Stimulated activated CD4-positive, alpha-beta T cell treated with anti-CD3 and anti-CD28 coated beads, Interleukin-1b, Interleukin-23, amount 100 ng/mL, for 4 hours (primary cell): ENCODE results near the gene DGCR6L.
"Not testable (repeated sequence)": the region's sequence is repeated elsewhere in the genome, so short reads cannot be mapped to it uniquely, and the experiment has no call there.

Source experiments
- DNase-seq, 2 donors: peaks; one replicate each; pipeline ENCODE4 v3.0.0-alpha.2; 2020; ENCODE audit warnings: low read depth in 2 of 2

The DGCR6L gene

DNA sequence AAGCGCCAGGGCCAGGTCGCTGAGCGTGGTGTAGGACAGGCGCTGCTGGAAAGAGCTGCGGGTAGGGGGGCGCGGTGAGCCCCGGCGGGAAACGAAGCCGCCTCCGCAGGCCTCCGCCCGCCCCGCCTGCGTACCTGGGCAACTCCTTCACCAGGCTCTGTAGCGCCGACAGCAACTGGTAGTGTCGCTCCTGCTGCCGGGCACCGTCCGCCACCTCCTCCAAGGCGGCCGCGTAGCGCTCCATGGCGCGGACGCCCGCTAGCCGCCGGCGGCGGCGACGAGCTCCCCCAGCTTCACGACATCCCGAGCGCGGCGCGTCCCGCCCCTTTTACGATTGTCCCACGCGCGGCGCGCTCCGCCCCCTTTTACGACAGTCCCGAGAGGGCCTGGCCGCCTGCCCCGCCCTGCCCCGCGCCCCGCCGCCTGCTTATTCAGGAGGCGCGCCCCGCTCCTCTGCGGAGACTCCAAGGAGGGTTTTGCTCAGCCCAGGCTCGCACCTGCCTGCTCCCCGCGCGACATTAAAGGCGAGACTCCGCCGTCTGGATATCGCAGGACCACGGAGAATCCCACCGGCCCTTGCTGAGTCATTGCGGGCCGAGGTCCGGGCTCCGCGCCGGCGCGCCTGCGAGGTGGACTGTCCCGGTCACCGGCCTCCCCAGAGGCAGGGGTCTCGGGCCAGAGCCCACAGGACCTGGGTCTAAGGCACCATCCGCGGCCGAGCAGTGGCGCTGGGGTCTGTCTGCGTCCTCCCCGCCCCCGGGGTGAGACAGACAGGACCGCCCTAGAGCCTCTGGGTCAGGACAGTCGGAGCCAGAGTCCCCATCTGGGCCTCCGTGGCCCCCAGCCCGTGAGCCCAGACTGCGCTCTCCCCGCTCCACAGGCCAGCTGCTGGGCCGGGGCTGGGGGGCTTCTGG is at the start of gene DGCR6L:
TSS of gene DGCR6L (minus strand) at position 316 of the 914 bp plus-strand sequence. CDS start at position 244, 72 bp downstream.
- peak; percentile 95 to 98 for DNase-seq

DNA sequence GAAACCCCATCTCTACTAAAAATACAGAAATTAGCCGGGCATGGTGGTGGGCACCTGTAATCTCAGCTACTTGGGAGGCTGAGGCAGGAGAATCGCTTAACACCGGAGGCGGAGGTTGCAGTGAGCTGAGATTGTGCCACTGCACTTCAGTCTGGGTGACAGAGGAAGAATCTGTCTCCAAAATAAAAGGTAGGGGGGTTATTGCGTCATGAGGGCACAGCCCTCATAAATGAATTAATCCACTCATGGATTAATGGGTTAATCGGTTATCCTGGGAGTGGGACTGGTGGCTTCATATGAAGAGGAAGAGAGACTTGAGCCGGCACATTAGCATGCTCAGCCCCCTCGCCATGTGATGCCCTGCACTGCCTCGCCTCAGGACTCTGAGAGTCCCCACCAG is 49.0 kb upstream of the DGCR6L start:
- not testable (repeated sequence) for DNase-seq

DNA sequence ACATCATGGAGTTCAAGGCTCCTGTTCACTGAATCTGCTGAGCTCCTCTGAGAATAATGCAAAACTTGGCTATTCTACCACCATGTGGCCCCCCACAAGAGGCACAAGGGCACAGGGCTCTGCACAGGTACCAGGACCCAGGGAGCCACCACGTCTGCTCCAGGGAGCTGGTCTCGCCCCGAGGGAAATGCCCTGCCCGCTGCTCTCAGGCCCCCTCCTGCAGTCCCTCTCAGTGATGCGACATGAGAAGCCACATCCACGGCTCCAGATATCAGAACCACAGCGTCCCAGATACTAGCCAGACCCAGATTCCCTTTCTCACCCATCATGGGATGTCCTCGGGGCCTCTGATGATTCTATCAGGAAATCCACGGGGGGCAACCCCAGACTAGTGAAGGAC is 47.0 kb upstream of the DGCR6L start:
- not testable (repeated sequence) for DNase-seq

DNA sequence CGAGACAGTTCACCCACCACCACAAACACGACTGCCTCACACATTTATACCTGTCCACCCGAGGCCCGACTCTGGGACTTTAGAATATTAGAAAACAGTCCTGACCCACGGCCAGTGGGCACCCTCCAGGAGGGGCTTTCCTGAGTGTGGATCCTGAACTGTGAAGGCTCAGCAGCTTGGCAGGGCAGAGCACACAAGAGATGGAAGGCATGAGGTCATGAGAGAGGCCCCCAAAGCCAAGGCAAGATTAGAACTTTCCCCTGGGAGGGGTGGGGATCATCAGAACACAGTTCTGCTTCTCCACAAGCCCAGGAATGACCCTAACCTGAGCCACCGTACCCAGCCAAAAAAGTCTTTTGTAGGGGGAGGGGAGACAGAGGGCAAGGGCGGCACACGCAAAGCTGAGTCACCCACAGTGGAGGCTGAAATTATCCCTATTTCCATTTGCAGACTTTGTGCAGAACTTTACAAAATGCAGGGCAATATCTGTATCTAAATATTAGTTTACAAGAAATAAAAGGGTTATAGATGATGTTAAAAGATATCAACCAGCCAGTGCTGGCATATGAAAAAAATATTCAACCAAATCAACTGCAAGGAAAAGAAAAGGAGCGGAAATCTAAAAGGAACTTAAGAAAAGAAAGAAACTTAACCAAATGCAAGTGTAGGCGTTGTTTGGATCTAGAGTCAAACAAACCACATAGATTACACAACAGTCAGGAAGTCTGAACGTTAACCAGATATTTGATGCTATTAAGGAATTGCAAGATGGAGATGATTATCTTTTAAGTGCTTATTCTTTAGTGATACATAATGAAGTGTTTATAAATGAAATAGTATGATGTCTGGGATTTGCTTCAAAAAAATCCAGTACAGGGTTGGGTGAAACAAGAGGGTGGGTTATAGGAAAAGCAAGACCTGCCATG is 44.7 kb upstream of the DGCR6L start:
- not testable (repeated sequence) for DNase-seq

DNA sequence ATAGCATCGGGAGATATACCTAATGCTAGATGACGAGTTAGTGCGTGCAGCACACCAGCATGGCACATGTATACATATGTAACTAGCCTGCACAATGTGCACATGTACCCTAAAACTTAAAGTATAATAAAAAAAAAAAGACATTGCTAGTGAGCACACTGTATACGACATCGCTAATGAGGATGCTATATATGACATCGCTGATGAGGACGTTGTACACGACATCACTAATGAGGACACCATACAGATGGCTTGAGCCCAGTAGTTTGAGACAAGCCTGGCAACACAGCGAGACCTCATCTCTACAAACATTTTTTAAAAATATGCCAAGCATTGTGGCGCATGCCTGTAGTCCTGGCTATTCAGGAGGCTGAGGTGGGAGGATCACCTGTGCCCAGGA is 42.5 kb upstream of the DGCR6L start:
- DNase-seq = not testable (repeated sequence)

DNA sequence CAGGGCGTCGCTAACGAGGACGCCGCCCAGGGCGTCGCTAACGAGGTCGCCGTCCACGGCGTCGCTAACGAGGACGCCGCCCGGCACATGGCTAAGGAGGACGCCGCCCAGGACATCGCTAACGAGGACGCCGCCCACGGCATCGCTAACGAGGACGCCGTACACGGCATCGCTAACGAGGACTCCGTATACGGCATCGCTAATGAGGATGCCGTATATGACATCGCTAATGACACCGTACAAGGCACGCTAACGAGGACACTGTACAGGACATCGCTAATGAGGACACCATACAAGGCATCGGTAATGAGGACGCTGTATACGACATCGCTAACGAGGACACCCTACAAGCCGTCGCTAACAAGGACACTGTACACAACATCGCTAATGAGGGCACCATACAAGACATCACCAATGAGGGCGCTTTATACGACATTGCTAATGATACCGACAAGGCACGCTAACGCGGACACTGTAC is 41.9 kb upstream of the DGCR6L start:
- DNase-seq = not testable (repeated sequence)

DNA sequence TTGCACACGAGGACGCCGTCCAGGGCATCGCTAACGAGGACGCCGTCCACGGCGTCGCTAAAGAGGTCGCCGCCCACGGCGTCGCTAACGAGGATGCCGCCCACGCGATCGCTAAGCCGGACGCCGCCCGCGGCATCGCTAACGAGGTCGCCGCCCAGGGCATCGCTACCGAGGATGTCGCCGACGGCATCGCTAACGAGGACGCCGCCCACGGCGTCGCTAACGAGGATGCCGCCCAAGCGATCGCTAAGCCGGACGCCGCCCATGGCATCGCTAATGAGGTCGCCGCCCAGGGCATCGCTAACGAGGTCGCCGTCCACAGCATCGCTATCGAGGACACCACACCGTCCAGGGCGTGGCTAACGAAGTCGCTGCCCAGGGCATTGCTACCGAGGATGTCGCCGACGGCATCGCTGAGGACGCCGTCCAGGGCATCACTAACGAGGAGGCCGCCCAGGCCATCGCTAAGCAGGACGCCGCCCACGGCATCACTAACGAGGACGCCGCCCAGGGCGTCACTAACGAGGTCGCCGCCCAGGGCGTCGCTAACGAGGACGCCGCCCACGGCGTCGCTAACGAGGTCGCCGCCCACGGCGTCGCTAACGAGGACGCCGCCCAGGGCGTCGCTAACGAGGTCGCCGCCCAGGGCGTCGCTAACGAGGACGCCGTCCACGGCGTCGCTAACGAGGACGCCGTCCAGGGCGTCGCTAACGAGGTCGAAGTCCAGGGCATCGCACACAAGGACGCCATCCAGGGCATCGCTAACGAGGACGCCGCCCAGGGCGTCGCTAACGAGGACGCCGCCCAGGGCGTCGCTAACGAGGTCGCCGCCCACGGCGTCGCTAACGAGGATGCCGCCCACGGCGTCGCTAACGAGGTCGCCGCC is 41.2 kb upstream of the DGCR6L start:
- DNase-seq = not testable (repeated sequence)

DNA sequence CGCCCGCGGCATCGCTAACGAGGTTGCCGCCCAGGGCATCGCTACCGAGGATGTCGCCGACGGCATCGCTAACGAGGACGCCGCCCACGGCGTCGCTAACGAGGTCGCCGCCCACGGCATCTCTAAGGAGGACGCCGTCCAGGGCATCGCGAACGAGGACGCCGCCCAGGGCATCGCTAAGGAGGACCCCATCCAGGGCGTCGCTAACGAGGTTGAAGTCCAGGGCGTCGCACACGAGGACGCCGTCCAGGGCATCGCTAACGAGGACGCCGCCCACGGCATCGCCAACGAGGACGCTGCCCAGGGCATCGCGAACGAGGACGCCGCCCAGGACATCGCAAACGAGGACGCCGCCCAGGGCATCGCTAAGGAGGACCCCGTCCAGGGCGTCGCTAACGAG is 40.4 kb upstream of the DGCR6L start:
- DNase-seq = not testable (repeated sequence)

DNA sequence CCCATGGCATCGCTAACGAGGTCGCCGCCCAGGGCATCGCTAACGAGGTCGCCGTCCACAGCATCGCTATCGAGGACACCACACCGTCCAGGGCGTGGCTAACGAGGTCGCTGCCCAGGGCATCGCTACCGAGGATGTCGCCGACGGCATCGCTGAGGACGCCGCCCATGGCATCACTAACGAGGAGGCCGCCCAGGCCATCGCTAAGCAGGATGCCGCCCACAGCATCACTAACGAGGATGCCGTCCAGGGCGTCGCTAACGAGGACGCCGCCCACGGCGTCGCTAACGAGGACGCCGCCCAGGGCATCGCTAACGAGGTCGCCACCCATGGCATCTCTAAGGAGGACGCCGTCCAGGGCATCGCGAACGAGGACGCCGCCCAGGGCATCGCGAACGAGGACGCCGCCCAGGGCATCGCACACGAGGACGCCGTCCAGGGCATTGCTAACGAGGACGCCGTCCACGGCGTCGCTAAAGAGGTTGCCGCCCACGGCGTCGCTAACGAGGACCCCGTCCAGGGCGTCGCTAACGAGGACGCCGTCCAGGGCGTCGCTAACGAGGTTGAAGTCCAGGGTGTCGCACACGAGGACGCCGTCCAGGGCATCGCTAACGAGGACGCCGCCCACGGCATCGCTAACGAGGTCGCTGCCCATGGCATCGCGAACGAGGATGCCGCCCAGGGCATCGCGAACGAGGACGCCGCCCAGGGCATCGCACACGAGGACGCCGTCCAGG is 38.8 kb upstream of the DGCR6L start:
- not testable (repeated sequence) for DNase-seq

DNA sequence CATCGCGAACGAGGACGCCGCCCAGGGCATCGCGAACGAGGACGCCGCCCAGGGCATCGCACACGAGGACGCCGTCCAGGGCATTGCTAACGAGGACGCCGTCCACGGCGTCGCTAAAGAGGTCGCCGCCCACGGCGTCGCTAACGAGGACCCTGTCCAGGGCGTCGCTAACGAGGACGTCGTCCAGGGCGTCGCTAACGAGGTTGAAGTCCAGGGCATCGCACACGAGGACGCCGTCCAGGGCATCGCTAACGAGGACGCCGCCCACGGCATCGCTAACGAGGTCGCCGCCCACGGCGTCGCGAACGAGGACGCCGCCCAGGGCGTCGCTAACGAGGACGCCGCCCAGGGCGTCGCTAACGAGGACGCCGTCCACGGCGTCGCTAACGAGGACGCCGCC is 38.1 kb upstream of the DGCR6L start:
- not testable (repeated sequence) for DNase-seq

DNA sequence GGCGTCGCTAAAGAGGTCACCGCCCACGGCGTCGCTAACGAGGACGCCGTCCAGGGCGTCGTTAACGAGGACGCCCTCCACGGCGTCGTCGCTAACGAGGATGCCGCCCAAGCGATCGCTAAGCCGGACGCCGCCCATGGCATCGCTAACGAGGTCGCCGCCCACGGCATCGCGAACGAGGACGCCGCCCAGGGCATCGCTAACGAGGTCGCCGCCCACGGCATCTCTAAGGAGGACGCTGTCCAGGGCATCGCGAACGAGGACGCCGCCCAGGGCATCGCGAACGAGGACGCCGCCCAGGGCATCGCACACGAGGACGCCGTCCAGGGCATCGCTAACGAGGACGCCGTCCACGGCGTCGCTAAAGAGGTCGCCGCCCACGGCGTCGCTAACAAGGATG is 37.0 kb upstream of the DGCR6L start:
- not testable (repeated sequence) for DNase-seq

DNA sequence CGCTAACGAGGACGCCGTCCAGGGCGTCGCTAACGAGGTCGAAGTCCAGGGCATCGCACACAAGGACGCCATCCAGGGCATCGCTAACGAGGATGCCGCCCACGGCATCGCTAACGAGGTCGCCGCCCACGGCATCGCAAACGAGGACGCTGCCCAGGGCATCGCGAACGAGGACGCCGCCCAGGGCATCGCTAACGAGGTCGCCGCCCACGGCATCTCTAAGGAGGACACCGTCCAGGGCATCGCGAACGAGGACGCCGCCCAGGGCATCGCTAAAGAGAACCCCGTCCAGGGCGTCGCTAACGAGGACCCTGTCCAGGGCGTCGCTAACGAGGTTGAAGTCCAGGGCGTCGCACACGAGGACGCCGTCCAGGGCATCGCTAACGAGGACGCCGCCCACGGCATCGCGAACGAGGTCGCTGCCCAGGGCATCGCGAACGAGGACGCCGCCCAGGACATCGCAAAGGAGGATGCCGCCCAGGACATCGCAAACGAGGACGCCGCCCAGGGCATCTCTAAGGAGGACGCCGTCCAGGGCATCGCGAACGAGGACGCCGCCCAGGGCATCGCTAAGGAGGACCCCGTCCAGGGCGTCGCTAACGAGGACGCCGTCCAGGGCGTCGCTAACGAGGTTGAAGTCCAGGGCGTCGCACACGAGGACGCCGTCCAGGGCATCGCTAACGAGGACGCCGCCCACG is 36.2 kb upstream of the DGCR6L start:
- not testable (repeated sequence) for DNase-seq

DNA sequence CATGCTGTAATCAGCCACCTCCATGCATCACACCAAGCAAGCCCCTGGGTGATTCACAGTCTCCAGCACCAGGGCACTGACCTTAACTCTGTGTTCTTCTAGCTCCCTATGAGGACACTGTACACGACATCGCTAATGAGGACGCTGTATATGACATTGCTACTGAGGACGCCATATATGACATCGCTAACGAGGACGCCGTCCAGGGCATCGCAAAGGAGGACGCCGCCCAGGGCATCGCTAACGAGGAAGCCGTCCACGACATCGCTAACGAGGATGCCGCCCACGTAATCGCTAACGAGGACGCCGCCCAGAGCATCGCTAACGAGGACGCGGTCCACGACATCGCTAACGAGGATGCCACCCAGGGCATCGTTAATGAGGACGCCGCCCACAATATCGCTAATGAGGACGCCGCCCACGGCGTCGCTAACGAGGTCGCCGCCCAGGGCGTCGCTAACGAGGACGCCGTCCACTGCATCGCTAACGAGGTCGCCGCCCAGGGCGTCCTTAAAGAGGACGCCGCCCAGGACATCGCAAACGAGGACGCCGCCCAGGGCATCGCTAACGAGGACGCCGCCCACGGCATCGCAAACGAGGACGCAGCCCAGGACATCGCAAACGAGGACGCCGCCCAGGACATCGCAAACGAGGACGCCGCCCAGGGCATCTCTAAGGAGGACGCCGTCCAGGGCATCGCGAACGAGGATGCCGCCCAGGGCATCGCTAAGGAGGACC is 34.5 kb upstream of the DGCR6L start:
- no peak for DNase-seq

DNA sequence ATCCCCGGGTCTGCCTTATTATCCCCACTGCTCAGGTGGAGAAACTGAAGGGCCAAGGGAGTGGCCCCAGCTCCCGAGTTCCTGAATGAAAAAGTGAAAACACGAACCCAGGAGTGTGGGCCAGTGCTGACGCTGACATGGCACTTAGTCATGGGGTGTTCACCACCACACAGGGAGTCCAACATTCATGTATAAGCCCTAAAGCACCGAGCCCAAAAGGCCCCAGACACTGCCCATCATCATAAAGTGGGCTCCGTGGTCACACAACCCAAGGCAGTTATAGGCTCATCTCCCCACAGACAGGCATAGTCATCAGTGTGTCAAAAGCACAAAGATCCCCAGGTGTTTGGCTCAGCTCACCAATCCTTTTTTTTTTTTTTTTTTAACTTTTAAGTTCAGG is 32.7 kb upstream of the DGCR6L start:
- not testable (repeated sequence) for DNase-seq

DNA sequence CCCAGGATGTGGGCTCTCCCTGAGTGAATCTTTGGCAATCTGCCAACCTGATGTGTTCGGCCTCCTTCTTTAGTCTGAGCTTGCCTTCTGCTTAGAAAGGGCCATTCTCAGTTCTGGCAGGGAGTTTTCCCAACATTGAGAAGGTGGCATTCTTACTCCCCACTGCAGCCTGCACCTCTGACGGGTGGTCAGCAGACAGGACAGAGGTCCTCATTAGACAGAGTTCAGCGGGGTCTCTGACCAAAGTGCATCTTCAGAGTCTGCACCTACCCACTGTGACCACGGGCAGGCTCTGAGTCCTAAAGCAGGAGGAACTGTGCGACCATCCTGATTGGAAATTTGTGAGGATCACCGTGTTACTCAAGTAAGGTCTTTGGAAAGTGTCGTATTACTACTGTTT is 26.7 kb upstream of the DGCR6L start:
- DNase-seq = not testable (repeated sequence)

DNA sequence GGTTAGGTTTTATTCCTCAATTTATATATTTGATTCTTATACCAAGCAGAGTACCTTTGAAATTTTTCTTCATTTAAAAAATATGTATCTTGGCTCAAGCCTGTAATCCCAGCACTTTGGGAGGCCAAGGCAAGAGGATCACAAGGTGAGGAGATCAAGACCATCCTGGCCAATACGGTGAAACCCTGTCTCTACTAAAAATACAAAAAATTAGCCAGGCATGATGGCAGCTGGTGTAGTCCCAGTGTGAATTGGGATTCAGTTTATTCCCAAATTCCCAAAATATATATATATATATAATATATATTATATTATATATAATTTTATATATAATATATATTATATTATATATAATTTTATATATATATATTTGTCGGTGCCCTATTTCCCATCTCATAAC is 18.4 kb upstream of the DGCR6L start:
- not testable (repeated sequence) for DNase-seq

DNA sequence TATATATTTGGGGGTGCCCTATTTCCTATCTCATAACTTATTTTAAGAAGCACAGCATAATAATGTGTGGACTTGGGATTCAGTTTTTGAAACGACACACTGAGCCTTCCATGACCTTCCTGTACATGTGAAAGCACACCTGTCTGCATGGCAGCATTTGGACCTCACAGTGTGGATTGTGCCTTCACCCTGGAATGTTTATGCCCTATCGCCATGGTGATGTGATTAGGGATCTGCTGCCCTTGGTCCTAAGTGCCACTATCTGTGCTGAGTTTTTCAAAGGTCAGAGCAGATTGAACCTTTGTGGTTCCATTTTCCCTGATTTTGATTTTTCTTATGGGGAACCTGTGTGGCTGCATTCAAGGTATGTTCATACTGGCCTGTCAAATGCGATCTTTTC is 17.9 kb upstream of the DGCR6L start:
- not testable (repeated sequence) for DNase-seq

DNA sequence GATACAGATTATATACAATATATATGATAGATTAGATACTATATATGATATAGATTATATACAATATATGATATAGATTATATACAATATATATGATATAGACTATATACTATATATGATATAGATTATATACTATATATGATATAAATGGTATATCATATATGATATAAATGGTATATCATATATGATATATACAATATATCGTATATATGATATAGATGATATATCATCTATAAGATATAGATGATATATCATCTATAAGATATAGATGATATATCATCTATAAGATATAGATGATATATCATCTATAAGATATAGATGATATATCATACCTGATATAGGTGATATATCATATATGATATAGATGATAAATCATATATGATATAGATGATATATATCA is 16.7 kb upstream of the DGCR6L start:
- DNase-seq = not testable (repeated sequence)

DNA sequence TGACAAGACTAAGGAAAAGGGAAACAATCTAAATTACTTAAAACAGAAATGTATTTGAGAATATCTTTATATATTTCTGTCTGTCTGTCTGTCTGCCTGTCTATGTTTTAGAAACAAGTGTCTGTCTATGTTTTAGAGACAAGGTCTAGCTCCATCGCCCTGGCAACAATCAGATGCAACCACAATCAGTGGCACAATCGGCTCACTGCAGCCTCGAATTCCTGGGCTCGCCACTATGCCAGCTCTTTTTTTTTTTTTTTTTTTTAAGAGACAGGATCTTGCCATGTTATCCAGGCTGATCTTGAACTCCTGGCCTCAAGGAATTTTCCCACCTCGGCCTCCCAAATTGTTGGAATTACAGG is 8.7 kb upstream of the DGCR6L start:
- not testable (repeated sequence) for DNase-seq
